Stimulated activated CD8-positive, alpha-beta memory T cell treated with anti-CD3 and anti-CD28 coated beads, Interleukin-4, amount 100 ng/mL, for 1 hour (primary cell): ENCODE data around the gene GJD3.

Source experiments
- DNase-seq, 2 donors: peaks; one replicate each; pipeline ENCODE4 v3.0.0-alpha.2; 2020; ENCODE audit warnings: low read depth in 2 of 2, low spot score in 1 of 2

GJD3 gene

GRCh38 chr17:40325156-40326013 lies 39.2 kb downstream of the GJD3 start:
- no peak for DNase-seq

- DNase-seq = peak in 1 of 2 donors; percentile 58
Measured at GRCh38 chr17:40323391-40324381, 40.9 kb downstream of the GJD3 start.

GRCh38 chr17:40322358-40323315 lies 41.9 kb downstream of the GJD3 start:
- peak; percentile 79 to 83 for DNase-seq

GRCh38 chr17:40321961-40322357 lies 42.6 kb downstream of the GJD3 start:
- no peak for DNase-seq

GRCh38 chr17:40321524-40321929 lies 43.0 kb downstream of the GJD3 start:
- no peak for DNase-seq

- no peak for DNase-seq
Measured at GRCh38 chr17:40320756-40321523, 43.6 kb downstream of the GJD3 start.

GRCh38 chr17:40319651-40320540 lies 44.6 kb downstream of the GJD3 start:
- peak; percentile 71 to 77 for DNase-seq

GRCh38 chr17:40318830-40319391 lies 45.6 kb downstream of the GJD3 start:
- DNase-seq = no peak

GRCh38 chr17:40317880-40318829 lies 46.4 kb downstream of the GJD3 start:
- peak; percentile 77 to 85 for DNase-seq

GRCh38 chr17:40317345-40317873 lies 47.1 kb downstream of the GJD3 start:
- DNase-seq = no peak

- DNase-seq = no peak
Measured at GRCh38 chr17:40316571-40317344, 47.8 kb downstream of the GJD3 start.

GRCh38 chr17:40315678-40316570 lies 48.6 kb downstream of the GJD3 start:
- no peak for DNase-seq

GRCh38 chr17:40315206-40315605 lies 49.3 kb downstream of the GJD3 start:
- no peak for DNase-seq

- peak; percentile 80 to 88 for DNase-seq
Measured at GRCh38 chr17:40314584-40314956, 50.0 kb downstream of the GJD3 start.
